NK-92 (cell line): ENCODE results near the gene TYK2.

Experiments used
- DNase-seq: peaks from one replicate; lab custom pipeline; 2025; ENCODE audit not compliant: unreplicated experiment; lab: John Stamatoyannopoulos, UW

The TYK2 gene

DNA sequence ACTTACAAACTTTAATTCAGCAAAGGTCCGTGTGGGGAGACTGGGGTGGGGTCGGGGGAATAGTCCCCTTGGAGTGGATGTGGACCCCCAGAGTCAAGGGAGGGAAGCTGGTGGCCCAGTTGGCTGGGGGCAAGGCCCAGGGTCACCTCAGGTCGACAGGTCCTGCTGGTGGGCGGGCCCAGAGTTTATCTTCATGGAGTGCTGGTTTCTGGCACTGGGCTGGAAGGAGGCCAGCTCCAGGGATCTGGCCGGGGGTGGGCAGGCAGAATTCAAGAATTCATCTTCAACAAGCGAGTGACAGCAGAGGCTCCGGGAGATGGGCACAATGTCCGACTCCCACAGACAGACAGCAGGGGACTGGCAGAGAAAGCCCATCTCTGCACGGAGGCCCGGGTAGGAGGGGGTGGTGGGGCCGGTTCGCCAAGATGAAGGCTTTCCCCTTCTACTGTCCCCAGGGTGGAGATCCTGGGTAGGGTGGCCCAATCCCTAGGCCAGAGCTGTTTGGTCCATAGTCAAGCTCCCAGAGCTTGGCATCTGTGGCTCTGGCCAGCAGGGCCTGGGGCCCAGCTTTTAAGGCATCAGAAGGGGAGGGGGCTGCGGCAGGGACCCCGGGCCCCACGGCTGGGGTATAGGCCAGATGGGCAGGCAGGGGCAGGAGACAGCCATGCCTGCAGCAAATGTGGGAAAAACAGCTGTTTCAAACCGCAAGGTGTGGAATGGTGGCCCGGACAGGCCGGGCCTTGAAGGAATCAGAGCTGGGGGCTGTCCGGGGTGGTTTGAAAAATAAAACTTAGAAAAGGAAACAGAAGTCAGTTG, 63.9 kb downstream of the TYK2 start:
- DNase-seq, result no peak

DNA sequence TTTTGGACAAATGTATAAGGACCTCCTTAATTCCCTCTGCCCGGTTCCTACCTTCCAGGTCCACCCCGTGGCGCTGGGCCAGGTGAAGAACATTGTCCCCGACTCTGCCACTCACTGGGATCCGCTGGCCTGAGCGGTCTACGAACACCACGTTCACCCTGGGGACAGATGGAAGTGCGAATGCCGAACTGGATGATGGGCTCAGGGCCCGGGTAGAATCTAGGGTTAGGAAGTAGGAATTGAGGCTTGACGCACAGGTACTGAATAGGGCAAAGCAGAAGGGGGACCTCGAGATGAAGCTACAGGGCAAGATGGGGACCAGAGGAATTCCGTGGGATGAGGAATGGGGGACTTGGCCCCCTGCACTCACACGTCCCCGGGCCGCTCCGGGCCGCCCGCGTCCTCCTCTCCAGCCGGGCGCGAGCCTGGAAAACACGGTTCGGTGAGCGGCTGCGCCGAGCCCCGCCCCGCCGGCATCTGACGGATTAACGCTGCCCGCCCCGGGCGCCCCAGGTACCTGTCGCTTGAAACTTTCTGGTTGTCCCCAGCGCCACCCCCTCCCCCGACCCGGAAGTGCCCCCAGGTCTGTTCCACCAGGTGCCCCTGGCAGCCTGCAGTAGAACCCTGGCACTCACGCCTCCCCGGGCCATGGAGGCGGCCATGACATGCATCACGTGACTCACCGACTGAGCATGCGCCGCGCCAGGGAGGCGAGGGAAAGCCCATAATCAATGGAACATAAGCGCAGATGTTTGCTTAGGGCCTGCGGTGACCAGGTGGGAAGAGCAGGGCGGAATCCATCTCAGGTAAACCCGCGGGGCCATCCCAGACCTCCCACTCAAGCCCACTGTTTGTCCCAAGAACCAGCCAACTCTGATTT, 64.8 kb downstream of the TYK2 start, which contains the start of gene FDX2:
FDX2 (minus strand) TSS at position 681 of the 880 bp plus-strand sequence; CDS start at position 662, 19 bp downstream.
- peak; percentile 31 for DNase-seq

DNA sequence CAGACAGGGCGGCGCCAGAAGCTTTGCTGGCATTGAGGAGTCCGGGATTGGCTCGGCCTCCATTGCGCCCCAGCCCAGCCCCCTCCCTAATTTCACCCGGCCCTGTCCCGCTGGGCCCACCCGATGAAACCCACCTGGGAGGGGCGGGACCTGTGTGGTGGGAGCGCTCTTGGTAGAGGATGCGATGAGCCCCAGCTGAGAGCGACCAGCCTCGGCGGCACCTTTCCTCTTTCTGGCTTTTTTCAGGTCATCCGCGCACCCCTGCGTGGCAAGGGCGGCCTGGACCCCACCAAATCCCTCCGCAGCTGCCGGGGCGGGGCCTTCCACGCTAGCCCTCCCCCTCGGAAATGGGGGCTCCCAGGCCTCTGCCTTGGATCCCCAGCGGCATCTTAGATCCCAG, 70.9 kb downstream of the TYK2 start, which contains the start of gene ZGLP1:
ZGLP1 (minus strand) TSS at position 393 of the 400 bp plus-strand sequence.
- DNase-seq, result no peak

DNA sequence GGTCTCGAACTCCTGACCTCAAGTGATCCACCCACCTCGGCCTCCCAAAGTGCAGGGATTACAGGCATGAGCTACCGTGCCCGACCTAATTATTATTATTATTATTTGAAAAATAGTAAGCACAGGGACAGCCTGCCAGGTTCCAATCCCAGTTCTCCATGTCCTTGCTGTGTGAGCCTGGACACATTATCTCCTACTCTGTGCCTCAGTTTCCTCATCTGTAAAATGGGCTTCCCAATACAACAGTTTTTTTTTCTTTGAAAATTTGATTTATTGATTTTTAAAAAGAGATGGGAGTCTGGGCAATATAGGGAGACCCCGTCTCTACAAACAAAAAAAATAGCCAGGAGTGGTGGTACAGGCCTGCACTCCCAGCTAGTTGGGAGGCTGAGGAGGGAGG, 74.0 kb downstream of the TYK2 start:
- DNase-seq, result no peak

DNA sequence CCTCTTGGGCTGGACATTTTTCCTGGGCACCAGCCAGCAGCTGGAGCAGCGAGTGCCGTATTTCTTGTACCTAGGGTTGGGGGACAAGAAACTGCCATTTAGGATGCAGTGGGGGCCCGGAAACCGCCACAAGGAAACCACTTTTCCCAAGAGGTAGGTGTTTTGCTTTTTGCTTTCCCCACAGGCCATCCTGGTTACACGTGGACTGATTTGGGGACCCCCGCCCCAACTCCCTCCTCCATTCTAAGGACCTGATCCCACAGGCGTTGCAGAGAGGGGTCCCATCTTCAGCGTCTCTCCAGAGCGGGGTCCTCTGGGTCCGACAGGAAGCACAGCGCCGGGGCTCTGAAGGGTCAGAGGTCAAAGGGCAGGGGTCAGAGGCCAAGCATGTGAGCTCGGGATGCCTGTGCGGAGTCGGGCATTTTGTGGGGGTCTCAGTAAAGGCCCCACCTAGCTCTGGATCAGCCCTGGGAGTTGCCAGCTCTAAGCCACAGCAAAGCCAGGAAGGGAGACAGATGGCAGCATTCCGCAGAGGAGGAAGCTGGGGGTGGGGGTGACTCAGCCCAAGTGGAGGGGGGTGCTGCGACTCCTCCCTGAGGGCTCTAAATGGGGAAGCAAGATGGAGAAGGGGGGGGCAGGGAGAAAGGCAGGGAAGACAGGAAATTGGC, 75.1 kb downstream of the TYK2 start:
- no peak for DNase-seq
